HG02973 (cell line): Measurements from ENCODE around the gene DLGAP1.
"Not testable (repeated sequence)": the region's sequence is repeated elsewhere in the genome, so short reads cannot be mapped to it uniquely, and the experiment has no call there.

Experiments
- ATAC-seq: cut with Tn5 transposase; IDR thresholded peaks from one replicate; pipeline ENCODE4 v1.9.1; 2021; ENCODE audit warnings: moderate library complexity; ENCODE audit not compliant: unreplicated experiment

DLGAP1 gene

DNA sequence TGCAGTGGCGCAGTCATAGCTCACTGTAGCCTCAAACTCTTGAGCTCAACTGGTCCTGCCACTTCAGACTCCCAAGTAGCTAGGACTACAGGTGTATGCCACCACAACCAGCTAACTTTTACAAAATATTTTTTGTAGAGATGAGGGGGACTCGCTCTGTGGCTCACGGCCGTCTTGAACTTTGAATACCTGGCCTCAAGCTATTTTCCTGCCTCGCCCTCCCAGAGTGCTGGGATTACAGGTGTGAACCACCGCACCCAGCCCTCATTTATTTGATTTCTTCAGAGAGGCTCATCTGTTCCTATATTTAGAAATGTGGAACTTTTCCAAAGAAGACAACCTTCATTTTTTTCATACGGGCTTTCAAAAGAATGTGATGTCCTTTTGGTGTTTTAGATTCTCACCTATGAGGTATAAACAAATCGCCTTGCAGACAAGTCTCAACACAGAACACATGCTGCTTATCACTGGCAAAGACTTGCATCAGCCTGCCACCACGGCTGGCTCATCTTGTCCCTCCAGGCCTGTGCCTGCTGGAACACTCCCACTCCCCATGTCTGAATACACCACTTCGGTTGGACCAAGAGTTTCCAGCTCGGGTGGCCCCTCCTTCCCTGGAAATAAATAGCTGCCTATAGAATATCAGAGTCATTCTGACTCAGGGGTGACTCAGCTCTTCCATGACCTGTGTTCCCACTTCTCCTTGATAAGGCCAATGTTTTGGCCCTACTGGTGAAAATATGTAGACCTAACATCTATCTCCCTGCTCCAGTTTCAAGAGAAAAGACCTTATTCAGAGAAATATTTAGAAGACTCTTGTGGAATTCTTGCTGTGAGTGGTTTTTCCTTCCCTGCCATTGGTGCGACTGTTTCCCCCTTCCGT lies 802.5 kb downstream of the DLGAP1 start:
- no peak for ATAC-seq

DNA sequence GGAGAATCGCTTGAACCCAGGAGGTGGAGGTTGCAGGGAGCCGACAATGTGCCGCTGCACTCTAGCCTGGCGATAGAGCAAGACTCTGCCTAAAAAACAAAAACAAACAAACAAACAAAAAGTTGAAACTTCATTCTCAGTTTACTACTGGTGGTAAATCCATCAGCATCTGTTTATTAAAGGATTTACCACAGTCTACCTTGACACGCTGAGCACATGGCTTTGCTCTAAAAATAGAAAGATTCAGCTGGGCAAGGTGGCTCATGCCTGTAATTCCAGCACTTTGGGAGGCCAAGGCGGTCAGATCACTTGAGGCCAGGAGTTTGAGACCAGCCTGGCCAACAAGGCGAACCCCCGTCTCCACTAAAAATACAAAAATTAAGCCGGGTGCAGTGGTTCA lies 803.8 kb downstream of the DLGAP1 start:
- ATAC-seq: no peak

DNA sequence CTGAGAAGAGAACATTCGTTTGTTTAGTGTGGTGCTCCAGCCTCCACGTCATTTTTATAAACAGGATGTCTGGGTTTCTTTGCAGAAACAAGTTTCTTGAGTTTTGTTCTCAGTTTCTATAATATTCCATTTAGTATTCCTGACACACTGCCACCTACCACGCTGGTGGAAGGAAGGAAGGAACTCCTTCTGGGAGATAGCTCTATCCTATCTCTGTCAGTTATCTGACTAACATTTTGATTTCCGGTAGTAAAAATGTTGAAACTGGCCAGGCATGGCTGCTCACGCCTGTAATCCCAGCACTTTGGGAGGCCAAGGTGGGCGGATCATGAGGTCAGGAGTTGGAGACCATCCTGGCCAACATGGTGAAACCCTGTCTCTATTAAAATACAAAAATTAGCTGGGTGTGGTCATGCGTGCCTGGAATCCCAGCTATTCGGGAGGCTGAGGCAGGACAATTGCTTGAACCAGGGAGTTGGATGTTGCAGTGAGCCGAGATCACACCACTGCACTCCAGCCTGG lies 804.5 kb downstream of the DLGAP1 start:
- ATAC-seq: not testable (repeated sequence)

DNA sequence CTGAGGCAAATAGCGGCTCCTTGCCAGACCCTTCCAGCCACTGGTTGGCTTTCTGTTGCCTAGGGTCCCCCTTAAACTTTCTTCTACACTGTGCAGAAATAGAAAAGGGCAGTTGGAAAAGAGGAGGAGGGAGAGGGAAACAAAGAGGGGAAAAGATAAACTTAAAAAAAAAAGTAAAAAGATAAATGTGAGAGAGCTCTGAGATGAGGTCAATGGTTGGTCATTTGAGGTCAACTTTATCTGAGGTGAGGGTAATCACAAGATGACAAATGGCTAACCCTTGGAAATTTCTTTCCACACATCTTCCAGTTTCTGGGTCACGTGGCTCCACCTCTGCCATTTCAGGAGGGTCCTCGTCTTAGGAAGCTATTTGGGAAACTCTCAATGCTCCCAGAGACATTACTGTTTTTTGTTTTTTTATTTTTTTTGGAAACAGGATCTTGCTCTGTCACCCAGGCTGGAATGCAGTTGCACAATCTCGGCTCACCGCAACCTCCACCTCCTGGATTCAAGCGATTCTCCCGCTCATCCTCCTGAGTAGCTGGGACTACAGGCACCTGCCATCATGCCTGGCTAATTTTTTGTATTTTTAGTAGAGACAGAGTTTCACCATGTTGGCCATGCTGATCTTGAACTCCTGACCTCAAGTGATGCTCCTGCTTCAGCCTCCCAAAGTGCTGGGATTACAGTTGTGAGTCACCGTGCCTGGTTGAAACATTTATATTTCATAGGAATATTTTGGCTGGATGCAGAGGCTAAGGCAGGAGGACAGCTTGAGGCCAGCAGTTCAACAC lies 805.3 kb downstream of the DLGAP1 start:
- ATAC-seq: no peak

DNA sequence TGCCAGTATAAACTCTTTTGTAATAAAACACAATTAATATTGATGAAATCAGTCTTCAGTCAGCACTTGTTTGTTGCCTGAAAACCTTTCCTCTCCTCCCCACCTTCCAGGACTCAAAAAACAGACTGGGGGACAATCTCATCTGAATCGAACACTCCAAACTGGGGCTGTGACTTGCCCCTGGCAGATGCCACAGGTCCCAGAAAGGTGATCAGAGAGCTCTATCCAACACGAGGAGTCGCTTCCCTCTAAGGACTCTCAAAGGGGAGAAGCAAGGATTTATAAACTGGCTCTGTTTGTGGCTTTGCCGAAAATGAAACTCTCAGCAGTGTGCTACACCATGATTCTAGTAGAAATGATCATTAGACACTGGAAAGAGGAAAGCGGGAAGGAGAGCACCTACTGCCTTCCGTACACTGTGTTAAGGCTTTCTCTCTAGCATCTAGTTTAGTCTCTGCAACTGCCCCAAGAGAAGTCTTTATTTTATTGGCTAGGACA lies 805.9 kb downstream of the DLGAP1 start:
- no peak for ATAC-seq

DNA sequence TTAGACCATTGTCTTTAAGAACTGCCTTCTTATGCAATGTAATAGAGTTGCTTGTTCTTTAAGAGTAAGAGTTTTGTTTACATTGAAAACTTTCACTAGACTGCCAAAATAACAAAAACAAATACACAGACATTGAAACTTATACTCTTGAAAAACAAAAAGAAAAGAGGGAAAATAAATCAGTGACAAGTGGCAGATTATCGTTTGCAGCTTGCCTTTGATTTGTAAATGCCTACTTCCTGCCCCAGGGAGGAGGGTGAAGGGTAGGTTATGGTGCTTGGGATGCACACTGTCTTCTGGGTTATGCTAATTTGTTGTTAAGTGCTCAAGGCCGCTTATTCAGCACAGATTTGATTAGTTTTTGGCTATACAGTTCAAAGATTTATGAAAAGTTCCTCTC lies 806.5 kb downstream of the DLGAP1 start:
- ATAC-seq: no peak

DNA sequence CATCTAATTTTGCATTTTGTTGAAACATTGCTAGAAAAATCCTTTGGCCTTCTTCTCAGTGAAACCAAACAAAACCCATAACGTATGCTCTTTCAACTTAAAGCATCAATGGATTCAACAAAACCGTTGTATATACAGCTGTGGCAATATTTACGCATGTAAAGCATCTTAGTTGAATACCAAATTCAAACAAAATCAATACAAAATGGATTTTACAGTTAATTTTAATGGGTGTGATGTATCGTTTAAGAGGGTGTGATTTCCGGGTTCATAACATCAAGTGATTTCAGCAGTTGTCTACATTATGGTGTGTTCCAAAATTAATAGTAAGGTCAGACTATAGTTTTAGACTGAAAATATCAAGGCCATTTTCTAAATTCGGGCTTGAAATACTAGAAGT lies 806.9 kb downstream of the DLGAP1 start:
- no peak for ATAC-seq

DNA sequence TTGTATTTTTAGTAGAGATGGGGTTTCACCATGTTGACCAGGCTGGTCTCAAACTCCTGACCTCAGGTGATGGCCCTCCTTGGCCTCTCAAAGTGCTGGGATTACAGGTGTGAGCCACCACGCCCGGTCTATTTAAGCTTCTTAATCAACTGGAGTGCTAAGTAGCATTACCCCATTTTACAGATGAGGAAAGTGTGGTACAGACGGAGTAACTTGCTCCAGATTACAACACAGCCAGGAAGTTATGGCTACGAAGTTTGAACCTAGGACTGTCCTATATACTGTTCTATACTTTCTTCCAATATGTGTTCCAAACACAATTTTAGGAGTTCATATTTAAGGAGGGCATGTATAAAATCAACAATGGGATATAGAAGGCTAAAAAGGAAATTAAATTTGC lies 807.5 kb downstream of the DLGAP1 start:
- ATAC-seq: no peak

DNA sequence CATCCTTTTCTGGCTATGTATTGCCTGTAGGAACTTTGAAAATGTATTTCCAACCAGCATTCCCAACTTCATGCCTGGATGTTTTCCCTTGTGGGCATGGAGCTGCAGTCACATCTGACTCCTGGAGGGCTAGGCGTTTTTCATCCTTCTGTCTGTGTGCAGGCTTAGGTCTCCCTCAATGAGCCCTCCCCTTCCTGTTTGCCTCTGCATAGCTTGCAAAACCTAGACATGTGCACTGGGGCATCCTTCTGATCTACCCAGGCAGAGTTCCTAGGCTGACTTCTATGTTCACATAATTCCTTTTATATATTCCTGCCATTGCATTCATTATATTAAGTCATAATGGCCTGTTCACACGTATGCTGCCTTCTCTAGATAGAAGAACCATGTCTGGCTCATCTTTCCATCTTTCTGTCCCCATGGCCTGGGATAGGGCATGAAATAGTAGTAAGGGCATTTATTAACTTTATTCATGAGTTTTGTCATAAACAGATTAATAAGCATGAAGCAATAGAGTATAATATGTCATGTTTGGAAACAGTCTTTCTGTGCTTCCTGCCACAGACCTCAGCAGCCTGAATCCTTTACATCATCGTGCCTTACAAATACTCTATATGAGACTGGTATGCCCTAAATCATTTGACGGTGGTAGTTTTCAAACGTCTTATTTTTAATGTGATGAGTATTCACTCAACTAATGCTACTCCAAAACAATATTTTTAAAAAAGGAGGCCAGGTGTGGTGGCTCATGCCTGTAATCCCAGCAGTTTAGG lies 809.5 kb downstream of the DLGAP1 start:
- ATAC-seq: no peak

DNA sequence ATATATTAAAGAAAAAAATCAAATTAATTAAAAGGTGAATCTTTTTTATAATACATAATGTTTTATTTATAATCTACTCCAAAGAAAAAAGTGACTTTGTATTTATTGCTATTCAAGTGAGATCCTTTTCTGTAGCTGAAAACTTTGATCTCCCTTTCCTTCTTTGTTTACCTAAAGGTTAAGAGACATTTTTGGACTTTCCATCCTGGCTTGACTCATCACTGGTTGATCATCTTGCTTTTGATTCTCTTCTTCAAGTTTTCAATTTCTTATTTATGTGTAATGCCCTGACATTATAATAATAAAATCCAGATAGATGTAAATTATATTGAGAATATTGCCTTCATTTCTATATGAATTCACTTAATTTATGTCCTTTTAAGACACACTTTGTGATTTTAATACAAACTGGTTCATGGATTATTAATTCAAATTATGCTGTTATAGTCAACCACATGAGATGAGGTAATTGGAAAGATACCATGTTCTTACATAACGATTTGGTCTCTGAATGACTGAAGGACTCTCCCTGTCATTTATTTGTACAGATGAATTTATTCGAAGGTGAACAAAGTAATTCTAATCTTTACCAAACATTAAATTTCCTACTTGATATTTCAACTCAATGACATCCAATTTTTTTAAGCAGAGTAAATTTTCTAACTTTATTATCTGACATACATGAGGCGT lies 820.7 kb downstream of the DLGAP1 start:
- no peak for ATAC-seq

DNA sequence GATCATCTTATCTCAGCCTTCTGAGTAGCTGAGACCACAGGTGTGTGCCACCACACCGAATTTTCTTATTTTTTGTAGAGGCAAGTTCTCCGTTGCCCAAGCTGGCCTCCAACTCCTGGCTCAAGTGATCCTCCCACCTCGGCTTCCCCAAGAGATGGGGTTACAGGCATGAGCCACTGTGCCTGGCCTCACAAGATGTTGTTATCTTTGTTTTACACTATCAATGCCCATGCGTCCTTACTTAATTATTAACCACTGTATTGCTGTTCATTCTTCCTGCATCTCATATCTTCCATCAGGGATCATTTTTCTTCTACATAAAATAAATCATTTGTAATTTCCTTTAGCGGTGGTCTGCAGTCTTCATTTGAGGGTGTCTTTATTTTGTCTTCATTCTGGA lies 823.2 kb downstream of the DLGAP1 start:
- ATAC-seq: no peak

DNA sequence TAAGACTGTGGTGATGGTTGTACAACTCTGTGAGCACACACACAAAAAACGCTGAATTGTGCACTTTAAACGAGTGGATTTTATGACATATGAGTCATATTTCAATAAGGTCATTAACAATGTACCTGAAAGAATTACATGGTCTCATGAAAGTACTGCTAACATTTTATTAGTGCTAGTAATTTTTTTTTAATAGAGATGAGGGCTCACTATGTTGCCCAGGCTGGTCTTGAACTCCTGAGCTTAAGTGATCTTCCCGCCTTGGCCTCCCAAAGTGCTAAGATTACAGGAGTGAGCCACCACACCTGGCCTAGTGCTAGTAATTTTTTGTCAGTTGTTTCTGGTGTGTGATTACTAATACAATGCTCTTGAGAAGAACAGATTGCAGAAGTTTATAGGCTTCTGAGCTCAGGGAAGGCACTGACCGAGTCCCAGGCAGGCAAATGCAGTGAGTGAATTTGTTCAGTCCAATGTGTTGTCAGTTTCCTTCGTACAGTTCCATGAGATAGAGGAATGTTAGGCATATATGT lies 828.1 kb downstream of the DLGAP1 start:
- no peak for ATAC-seq

DNA sequence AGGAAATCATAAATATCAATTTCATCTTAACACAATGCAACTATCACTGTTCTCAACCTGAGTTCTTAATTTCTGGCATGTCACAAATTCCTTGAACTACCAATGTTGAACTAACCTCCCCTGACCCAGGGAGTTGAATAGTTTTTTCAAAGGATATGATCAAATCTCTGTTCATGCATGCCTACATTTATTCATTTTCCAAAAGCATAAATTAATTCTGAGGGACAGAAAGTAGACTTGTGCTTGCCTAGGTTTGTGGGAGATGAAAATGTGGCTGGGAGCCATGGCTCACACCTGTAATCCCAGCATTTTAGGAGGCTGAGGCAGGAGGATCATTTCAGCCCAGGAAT lies 829.4 kb downstream of the DLGAP1 start:
- ATAC-seq: no peak

DNA sequence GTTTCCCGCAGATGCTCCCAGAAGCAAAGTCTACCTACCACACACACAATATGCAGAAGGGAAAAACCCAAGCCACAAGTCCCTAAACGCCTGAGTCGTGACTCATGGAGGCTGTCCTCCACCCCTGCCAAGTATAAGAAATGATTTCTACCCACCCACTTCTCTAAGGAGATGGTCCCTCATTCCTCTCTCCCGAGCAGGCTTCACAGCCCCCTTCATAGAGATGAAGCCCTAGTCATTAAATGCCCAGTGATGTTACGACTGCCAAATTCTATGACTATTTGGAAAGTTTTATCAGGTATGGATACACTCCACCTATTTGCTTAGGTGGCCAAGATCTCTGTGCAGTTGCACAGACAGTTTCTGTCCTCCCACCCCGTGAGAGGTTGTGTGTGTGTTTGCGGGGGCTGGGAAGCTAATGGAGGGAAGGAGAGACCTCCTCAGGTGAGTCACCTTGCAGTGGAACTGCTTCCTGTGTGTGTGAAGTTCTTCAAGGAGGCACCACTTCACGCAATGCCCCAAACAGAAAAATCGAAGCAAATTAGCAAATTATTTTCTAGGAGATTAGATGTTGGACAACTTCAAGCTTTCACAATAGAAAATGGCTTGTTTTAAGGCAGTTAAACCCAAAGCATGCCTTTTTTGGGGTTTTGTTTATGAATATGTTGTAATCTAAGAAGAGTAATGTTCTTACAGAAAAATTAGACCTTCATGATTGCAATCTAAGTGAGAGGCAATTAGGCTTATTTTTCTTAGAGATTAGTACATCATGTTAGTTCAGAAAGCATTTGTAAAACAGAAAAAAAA lies 830.0 kb downstream of the DLGAP1 start:
- no peak for ATAC-seq

DNA sequence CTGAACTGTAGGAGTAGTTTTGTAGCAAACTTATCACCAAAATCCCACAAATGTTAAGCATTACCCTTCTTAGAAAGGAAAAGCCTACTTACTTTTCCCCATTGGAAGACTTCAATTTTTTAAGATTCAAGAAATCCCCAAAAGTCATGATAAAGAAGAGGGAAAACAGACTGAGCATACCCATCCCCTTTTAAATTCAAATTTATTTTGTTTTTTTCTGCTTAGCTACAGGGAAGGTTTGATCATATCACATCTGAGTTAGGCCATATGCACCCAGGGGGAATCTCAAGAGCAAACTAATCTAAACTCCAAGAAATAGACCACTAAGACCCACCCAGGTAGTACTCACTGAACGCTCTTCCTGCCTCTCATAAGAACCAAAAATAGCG lies 830.6 kb downstream of the DLGAP1 start:
- no peak for ATAC-seq

DNA sequence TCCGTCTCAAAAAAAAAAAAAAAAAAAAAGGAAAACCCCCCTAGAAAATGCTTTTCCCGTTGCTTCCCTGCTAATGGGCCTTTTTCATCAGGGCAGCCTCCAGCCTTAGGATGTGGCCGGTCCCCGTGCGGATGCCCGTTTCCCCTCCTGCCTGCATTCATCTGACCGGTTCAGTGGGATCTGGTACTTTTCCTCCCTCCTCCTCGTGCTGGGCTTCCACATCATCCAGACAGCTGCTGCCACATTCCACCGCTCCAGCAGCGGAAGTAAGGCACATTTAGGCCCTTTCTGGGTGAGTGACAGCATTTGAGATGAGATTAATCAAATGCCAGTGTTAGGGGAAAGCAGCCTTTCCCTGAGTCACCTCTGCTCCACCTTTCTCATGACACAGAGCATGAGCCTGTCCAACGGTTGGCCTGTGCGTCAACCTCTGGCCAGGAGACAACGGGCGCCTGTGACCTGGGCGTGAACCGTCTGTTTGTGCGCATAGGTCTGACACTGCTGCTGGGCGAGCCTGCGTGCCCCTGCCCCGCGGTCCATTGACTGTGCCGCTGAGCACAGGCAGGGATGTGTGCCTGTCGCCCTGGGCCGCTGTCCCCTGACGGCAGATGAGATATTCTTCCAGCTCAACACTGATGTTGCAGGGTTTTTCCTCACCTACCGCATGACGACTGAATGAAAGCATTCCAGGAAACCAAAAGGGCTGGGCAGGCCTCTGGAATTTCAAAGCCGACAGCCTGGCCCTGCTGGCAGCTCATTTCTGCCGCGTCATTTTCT lies 831.1 kb downstream of the DLGAP1 start:
- ATAC-seq: no peak

DNA sequence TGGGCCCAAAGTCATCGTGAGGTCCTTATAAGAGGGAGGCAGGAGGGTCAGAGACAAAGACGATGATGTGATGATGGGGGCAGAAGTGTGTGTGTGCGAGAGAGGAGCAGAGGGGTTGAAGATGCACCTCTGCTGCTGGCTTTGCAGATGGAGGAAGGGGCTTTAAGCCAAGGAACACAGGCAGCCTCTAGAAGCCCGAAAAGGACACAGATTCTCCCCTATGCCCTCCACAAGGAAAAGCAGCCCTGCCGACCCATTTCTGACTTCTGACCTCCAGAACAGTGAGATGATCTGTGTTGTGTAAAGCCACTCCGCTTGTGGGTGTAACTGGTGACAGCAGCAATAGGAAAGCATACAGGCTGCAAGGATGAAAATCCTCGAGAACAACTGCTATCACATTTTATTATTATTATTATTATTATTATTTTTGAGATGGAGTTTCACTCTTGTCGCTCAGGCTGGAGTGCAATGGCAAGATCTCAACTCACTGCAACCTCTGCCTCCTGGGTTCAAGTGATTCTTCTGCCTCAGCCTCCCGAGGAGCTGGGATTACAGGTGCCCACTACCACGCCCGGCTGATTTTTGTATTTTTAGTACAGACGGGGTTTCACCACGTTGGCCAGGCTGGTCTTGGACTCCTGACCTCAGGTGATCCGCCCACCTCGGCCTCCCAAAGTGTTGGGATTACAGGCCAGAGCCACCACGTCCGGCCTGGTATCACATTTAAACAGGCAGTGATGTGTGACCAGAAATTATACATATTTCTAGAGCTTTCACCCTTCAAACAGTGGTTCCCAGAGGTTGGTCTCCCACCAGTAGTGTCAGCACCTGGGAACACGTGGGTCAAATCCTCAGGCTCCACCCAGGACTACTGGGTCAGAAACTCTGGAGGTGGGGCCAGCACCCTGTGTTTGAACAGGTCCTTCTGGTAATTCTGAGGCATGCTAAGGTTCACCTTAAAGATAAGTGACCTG lies 834.7 kb downstream of the DLGAP1 start:
- ATAC-seq: no peak

DNA sequence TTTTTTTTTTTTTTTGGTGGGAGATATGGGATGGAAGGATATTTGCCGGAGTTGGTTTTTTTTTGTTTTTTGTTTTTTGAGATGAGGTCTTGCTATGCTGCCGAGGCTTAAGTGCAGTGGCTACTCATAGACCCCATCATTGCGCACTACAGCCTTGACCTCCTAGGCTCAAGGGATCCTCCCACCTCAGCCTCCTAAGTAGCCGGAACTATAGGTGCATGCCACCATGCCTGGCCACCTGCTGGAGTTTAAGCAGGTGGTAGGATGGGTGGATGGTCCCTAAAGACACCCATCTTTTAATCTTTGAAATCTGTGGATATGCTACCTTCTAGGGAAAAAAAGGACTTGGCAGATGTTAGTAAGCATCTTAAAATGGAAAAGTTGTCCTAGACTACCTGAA lies 835.4 kb downstream of the DLGAP1 start:
- ATAC-seq: no peak
